ENCODE data around the gene PLD5. TPM values are rescaled to one million over a fixed set of nuclear protein-coding genes. Genes with fewer than 3 reads are reported as not detected.

PLD5 gene
- total and polyA plus RNA-seq, 7 donors, result 0.03 to 0.92 (median 0.22) TPM; not detected in 4

- Histone ChIP-seq H3K36me3 (ENCODE audit: insufficient read depth in 1 of 2, low read depth in 1 of 2) (no peaks in the 10 kb centered on the region), H3K4me3 (no peak overlapping the region), H3K4me1 (no peaks in the 10 kb centered on the region), H3K27me3 (ENCODE audit: insufficient read depth in 3 of 3, low read length in 2 of 3) (no peaks in the 10 kb centered on the region), H3K9me3 (no peaks in the 10 kb centered on the region), H3K27ac (no peak overlapping the region)
- intact Hi-C loops (cut with DNase I), result no loop called here
- ATAC-seq (no peak), DNase-seq (no peak)
- TF ChIP-seq, protein P1, sequence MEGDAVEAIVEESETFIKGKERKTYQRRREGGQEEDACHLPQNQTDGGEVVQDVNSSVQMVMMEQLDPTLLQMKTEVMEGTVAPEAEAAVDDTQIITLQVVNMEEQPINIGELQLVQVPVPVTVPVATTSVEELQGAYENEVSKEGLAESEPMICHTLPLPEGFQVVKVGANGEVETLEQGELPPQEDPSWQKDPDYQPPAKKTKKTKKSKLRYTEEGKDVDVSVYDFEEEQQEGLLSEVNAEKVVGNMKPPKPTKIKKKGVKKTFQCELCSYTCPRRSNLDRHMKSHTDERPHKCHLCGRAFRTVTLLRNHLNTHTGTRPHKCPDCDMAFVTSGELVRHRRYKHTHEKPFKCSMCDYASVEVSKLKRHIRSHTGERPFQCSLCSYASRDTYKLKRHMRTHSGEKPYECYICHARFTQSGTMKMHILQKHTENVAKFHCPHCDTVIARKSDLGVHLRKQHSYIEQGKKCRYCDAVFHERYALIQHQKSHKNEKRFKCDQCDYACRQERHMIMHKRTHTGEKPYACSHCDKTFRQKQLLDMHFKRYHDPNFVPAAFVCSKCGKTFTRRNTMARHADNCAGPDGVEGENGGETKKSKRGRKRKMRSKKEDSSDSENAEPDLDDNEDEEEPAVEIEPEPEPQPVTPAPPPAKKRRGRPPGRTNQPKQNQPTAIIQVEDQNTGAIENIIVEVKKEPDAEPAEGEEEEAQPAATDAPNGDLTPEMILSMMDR (IDR thresholded peaks at IDR 0.05), result no peak
- 95 to 100% (median 97%) methylated on average over 1 of the region's 1 CpG for WGBS, 3 donors
These were observed 391.1 kb downstream of the PLD5 start for GRCh38 chr1:242133351-242133750.

GRCh38 chr1:242132121-242132817, 392.2 kb downstream of the PLD5 start:
- no peak overlapping the region for H3K4me3 ChIP-seq
- TF ChIP-seq, protein P1 (IDR thresholded peaks at IDR 0.05), result no peak
- DNase-seq (no peak), ATAC-seq (no peak)
- H3K27ac ChIP-seq, result no peak overlapping the region
- H3K9me3 ChIP-seq, result no peaks in the 10 kb centered on the region
- no peaks in the 10 kb centered on the region for H3K36me3 ChIP-seq (ENCODE audit: insufficient read depth in 1 of 2, low read depth in 1 of 2)
- no peaks in the 10 kb centered on the region for H3K27me3 ChIP-seq (ENCODE audit: insufficient read depth in 3 of 3, low read length in 2 of 3)
- 66 to 75% (median 71%) methylated on average over 8 to 9 of the region's 9 CpGs for WGBS, 3 donors
- no peaks in the 10 kb centered on the region for H3K4me1 ChIP-seq
- intact Hi-C loops (cut with DNase I), result no loop called here

GRCh38 chr1:242128951-242129502, 395.5 kb downstream of the PLD5 start:
- Histone ChIP-seq H3K27ac (no peak overlapping the region), H3K4me3 (no peak overlapping the region), H3K27me3 (ENCODE audit: insufficient read depth in 3 of 3, low read length in 2 of 3) (no peaks in the 10 kb centered on the region), H3K4me1 (no peaks in the 10 kb centered on the region), H3K9me3 (no peaks in the 10 kb centered on the region), H3K36me3 (ENCODE audit: insufficient read depth in 1 of 2, low read depth in 1 of 2) (no peaks in the 10 kb centered on the region)
- intact Hi-C loops (cut with DNase I), result no loop called here
- TF ChIP-seq, protein P1 (IDR thresholded peaks at IDR 0.05), result no peak
- ATAC-seq (no peak), DNase-seq (no peak)
- 55 to 67% (median 66%) methylated on average over 8 of the region's 8 CpGs for WGBS, 3 donors

GRCh38 chr1:242120432-242120831, 404.1 kb downstream of the PLD5 start:
- Histone ChIP-seq H3K4me1 (no peaks in the 10 kb centered on the region), H3K9me3 (no peaks in the 10 kb centered on the region), H3K4me3 (no peak overlapping the region), H3K27ac (no peak overlapping the region), H3K27me3 (ENCODE audit: insufficient read depth in 3 of 3, low read length in 2 of 3) (no peaks in the 10 kb centered on the region), H3K36me3 (ENCODE audit: insufficient read depth in 1 of 2, low read depth in 1 of 2) (no peaks in the 10 kb centered on the region)
- no peak for ATAC-seq
- TF ChIP-seq, protein P1 (IDR thresholded peaks at IDR 0.05), result no peak
- 26 to 35% (median 31%) methylated on average over 2 of the region's 2 CpGs for WGBS, 3 donors
- no peak for DNase-seq
- intact Hi-C loops (cut with DNase I), result no loop called here
